B cell (primary cell): ENCODE results near the gene ABCD3. TPM values are rescaled to one million over a fixed set of nuclear protein-coding genes. Genes with fewer than 3 reads are reported as not detected.
"Not testable (repeated sequence)": the region's sequence is repeated elsewhere in the genome, so short reads cannot be mapped to it uniquely, and the experiment has no call there.

Experiments
- ATAC-seq: fragments of 200-7000 bp; cut with Tn5 transposase; one replicate; pipeline ENCODE4 v1.10.0; 2021; ENCODE audit warnings: low read depth, mild to moderate bottlenecking, moderate number of reproducible peaks, moderate library complexity
- CTCF ChIA-PET: fragments of 350-600 bp; sonication (Branson Sonifier 250); formaldehyde crosslinking; loops from one replicate; lab custom pipeline; 2021; ENCODE audit warnings: antibody characterized with exemption, inconsistent platforms; lab: Charles Lee
- POLR2A ChIA-PET: fragments of 350-600 bp; sonication (Branson Sonifier 250); formaldehyde crosslinking; loops from one replicate; lab custom pipeline; 2021; ENCODE audit warnings: antibody characterized with exemption; lab: Charles Lee
- DNase-seq: peaks from one replicate; pipeline ENCODE4 v3.0.0; 2013
- H2AFZ ChIP-seq: 2 replicates; pipeline ENCODE4 v1.6.1; 2012; ENCODE audit warnings: mild to moderate bottlenecking, low read depth, low read length; ENCODE audit not compliant: insufficient read depth, poor library complexity, severe bottlenecking
- H3K27ac ChIP-seq, 2 donors: 1 replicate in 1 of 2; 2 replicates in 1 of 2; pipeline ENCODE4 v1.5.1; 2012 to 2013; ENCODE audit warnings: low read length in 2 of 2, mild to moderate bottlenecking in 2 of 2, moderate library complexity in 1 of 2
- H3K27me3 ChIP-seq, 4 experiments: fragments of 200-600 bp in 1 of 4; sonication (generic) in 1 of 4; replicated peaks in 1 of 4; 1 replicate in 2 of 4; 2 replicates in 2 of 4; pipeline versions ENCODE4 v1.6.1 to v1.7.0; 2013 to 2016; ENCODE audit warnings: low read length in 3 of 4, mild to moderate bottlenecking in 2 of 4, mixed read lengths in 1 of 4, moderate library complexity in 1 of 4; ENCODE audit not compliant: insufficient read depth in 4 of 4, control insufficient read depth in 3 of 4; ENCODE audit errors: control extremely low read depth in 1 of 4
- H3K36me3 ChIP-seq, 2 experiments: replicated peaks in 1 of 2; 1 replicate in 1 of 2; 2 replicates in 1 of 2; pipeline versions ENCODE4 v1.6.1 to v1.7.1; 2013; ENCODE audit warnings: low read length in 1 of 2; ENCODE audit not compliant: insufficient read depth in 2 of 2, control insufficient read depth in 1 of 2; ENCODE audit errors: control extremely low read depth in 1 of 2, extremely low read depth in 1 of 2
- H3K4me1 ChIP-seq, 2 donors: fragments of 200-600 bp in 1 of 2; sonication (generic) in 1 of 2; 1 replicate in 1 of 2; 2 replicates in 1 of 2; pipeline versions ENCODE4 v1.5.1 to v1.6.1; 2013 to 2017; ENCODE audit warnings: low read length in 2 of 2; ENCODE audit not compliant: control insufficient read depth in 2 of 2, insufficient read depth in 2 of 2
- H3K4me2 ChIP-seq: replicated peaks from 2 replicates; pipeline ENCODE3; 2012; ENCODE audit warnings: mild to moderate bottlenecking, low read depth, low read length; ENCODE audit not compliant: poor library complexity, severe bottlenecking
- H3K4me3 ChIP-seq, 5 experiments: fragments of 200-600 bp in 1 of 5; sonication (generic) in 1 of 5; 1 replicate in 3 of 5; 2 replicates in 2 of 5; pipeline versions ENCODE4 v1.5.1 to v1.7.0; 2011 to 2016; ENCODE audit warnings: low read length in 4 of 5, mild to moderate bottlenecking in 4 of 5, low read depth in 2 of 5, control low read depth in 1 of 5, moderate library complexity in 1 of 5; ENCODE audit not compliant: insufficient read depth in 1 of 5; ENCODE audit errors: control extremely low read depth in 1 of 5, extremely low read depth in 1 of 5
- H3K79me2 ChIP-seq: fragments of 200-600 bp; sonication (generic); one replicate; pipeline ENCODE4 v1.6.0; 2016; ENCODE audit warnings: low read length; ENCODE audit not compliant: control insufficient read depth, insufficient read depth
- H3K9ac ChIP-seq: fragments of 200-600 bp; sonication (generic); 2 replicates; pipeline ENCODE4 v1.6.1; 2017; ENCODE audit warnings: mild to moderate bottlenecking, low read length, moderate library complexity
- H3K9me3 ChIP-seq, 3 donors: one replicate each; pipeline versions ENCODE4 v1.6.1 to v1.7.1; 2013; ENCODE audit warnings: low read length in 2 of 3; ENCODE audit not compliant: control insufficient read depth in 2 of 3, insufficient read depth in 1 of 3; ENCODE audit errors: control extremely low read depth in 1 of 3
- H4K20me1 ChIP-seq: 2 replicates; pipeline ENCODE4 v1.6.0; 2012; ENCODE audit warnings: mild to moderate bottlenecking, low read length; ENCODE audit not compliant: insufficient read depth, control insufficient read depth, poor library complexity, severe bottlenecking
- H3K27ac Mint-ChIP-seq: one replicate; pipeline ENCODE4 v1.8.0; 2021; ENCODE audit warnings: mixed read lengths
- H3K27me3 Mint-ChIP-seq: one replicate; pipeline ENCODE4 v1.8.0; 2021; ENCODE audit warnings: mixed read lengths
- H3K4me1 Mint-ChIP-seq: one replicate; pipeline ENCODE4 v1.8.0; 2021; ENCODE audit warnings: mixed read lengths
- H3K4me3 Mint-ChIP-seq: one replicate; pipeline ENCODE4 v1.8.0; 2021; ENCODE audit warnings: mixed read lengths
- H3K9me3 Mint-ChIP-seq: one replicate; pipeline ENCODE4 v1.8.0; 2022; ENCODE audit warnings: mixed read lengths; ENCODE audit not compliant: insufficient read depth
- CTCF ChIP-seq: fragments of 200-600 bp; IDR thresholded peaks from one replicate; pipeline ENCODE4 v1.8.0; 2022; ENCODE audit warnings: antibody characterized with exemption, mild to moderate bottlenecking
- EZH2 ChIP-seq: IDR thresholded peaks from 2 replicates; pipeline ENCODE4 v1.6.1; 2012; ENCODE audit warnings: borderline replicate concordance, low read depth, mild to moderate bottlenecking, moderate library complexity, low read length; ENCODE audit not compliant: insufficient read depth, poor library complexity, severe bottlenecking
- WGBS: methylation state at CpG from one replicate; pipeline ENCODE4 v1.1.5; 2013; ENCODE audit warnings: missing lambda C conversion rate; ENCODE audit not compliant: insufficient coverage; 5-methylcytosine and 5-hydroxymethylcytosine counted together
- intact Hi-C: fragments of 100-400 bp; cut with micrococcal nuclease; formaldehyde crosslinking; loops from one replicate; pipeline ENCODE4 v1.10.0; 2022
- polyA plus RNA-seq: library from polyadenylated mRNA; depleted of rRNA; stranded (reverse); fragments of >200 nt; gene quantifications from 2 replicates; pipeline ENCODE4 v1.2.3, GENCODE V29; 2012
- total RNA-seq, 2 donors: library from RNA; stranded (reverse); fragments of 120-200 nt in 1 of 2; gene quantifications; 1 replicate in 1 of 2; 2 replicates in 1 of 2; pipeline versions ENCODE4 v1.2.3 to v1.2.4, GENCODE V29; 2013 to 2022

Gene ABCD3
- total and polyA plus RNA-seq, 2 donors (not counting 1 experiment from before 2014, with no cell fraction given), result 4.0 to 19.4 TPM

GRCh38 chr1:94422115-94422820 lies 4.1 kb downstream of the ABCD3 start:
- no peak overlapping the region for H3K4me3 Mint-ChIP-seq
- no peaks in the 10 kb centered on the region for H3K9me3 Mint-ChIP-seq
- Histone ChIP-seq H3K9ac (no peak overlapping the region), H3K36me3 (no peaks in the 10 kb centered on the region), H3K4me1 (peaks cover 15 to 17% of the 10 kb centered on the region in 2 donors), H3K27ac (no peak overlapping the region), H4K20me1 (peaks cover 32% of the 10 kb centered on the region), H3K79me2 (peaks cover 88% of the 10 kb centered on the region), H3K4me2 (no peak overlapping the region), H2AFZ (no peak overlapping the region), H3K4me3 (no peak overlapping the region), H3K27me3 (no peaks in the 10 kb centered on the region), H3K9me3 (no peaks in the 10 kb centered on the region)
- 89% methylated on average over 5 of the region's 8 CpGs for WGBS
- ChIA-PET POLR2A (no interaction called here), CTCF (no interaction called here)
- ATAC-seq (no peak), DNase-seq (no peak)
- intact Hi-C loops, result no loop called here
- H3K27ac Mint-ChIP-seq, result no peak overlapping the region
- H3K4me1 Mint-ChIP-seq, result peaks cover 33% of the 10 kb centered on the region
- TF ChIP-seq EZH2 (no peak), CTCF (no peak)
- H3K27me3 Mint-ChIP-seq, result no peaks in the 10 kb centered on the region

DNA sequence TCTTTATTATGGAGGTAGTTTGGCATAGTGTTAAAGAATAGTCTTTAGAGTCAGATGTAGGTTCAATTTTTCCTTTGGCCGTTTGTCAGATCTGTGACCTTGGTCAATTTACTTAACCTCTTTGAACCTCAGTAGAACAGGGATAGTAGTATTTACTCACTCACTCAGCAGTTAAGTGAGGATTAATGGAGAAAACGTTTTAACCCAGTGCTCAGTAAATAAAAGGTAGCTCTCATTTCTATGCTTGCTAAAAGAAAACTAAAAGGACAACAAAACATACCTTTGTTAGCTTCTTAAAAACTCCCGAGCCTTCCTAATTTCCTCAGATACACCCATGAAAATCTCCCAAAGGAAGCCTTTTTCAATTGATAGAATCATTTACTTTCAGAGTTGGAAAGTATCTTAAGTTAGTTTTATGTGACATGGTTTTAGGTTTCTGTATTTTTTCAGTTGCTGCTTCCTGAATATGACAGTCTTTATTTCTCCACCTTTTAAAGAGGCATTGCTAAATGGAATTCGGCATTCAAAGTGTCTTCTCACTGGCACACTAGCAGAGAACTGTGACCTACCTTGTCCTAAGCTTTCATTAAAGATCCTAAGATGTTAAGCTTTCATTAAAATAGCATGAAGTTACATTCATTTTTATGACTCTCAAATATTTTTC lies 7.8 kb downstream of the ABCD3 start:
- peaks cover 0 to 7% (median 1%) of the 10 kb centered on the region in 3 donors for H3K9me3 ChIP-seq
- no peaks in the 10 kb centered on the region for H3K27me3 ChIP-seq
- WGBS, result 0% methylated on average over 1 of the region's 4 CpGs
- no peaks in the 10 kb centered on the region for H3K27me3 Mint-ChIP-seq
- H3K36me3 ChIP-seq, result no peaks in the 10 kb centered on the region
- no peak for DNase-seq
- no peak overlapping the region for H3K4me2 ChIP-seq
- H3K4me1 ChIP-seq, result peaks cover 2 to 3% of the 10 kb centered on the region in 2 donors
- no peak overlapping the region for H3K9ac ChIP-seq
- CTCF ChIA-PET, result interaction anchor here (1.1 kb wide), 1 partner anchor 429 kb away, joined by 3 read pairs; no protein-coding TSS in a partner anchor
- peaks cover 2% of the 10 kb centered on the region for H3K9me3 Mint-ChIP-seq
- H2AFZ ChIP-seq, result no peak overlapping the region
- H3K4me3 ChIP-seq, result no peak overlapping the region
- no peak overlapping the region for H3K27ac ChIP-seq
- TF ChIP-seq EZH2 (no peak), CTCF (no peak)
- peaks cover 32% of the 10 kb centered on the region for H3K4me1 Mint-ChIP-seq
- H4K20me1 ChIP-seq, result peaks cover 32% of the 10 kb centered on the region
- intact Hi-C loops, result no loop called here
- H3K27ac Mint-ChIP-seq, result no peak overlapping the region
- no peak for ATAC-seq
- POLR2A ChIA-PET, result interaction anchor here (0.7 kb wide), 1 partner anchor 717 kb away, joined by 5 read pairs; no protein-coding TSS in a partner anchor
- H3K79me2 ChIP-seq, result peaks cover 89% of the 10 kb centered on the region
- no peak overlapping the region for H3K4me3 Mint-ChIP-seq

DNA sequence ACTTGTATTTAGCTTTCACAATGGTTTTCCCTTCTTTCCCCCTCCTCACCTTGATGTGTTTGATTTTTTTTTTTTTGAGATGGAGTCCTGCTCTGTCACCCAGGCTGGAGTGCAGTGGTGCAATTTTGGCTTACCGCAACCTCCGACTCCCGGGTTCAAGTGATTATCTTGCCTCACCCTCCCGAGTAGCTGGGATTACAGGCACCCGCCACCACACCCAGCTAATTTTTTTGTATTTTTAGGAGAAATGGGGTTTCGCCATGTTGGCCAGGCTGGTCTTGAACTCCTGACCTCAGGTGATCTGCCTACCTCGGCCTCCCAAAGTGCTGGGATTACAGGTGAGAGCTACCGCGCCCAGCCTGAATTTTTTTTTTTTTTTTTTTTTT lies 8.3 kb downstream of the ABCD3 start:
- CTCF ChIA-PET, DNase-seq, H3K27ac ChIP-seq, H3K9me3 Mint-ChIP-seq, H3K4me3 Mint-ChIP-seq, H3K9ac ChIP-seq, H3K27ac Mint-ChIP-seq, H3K4me2 ChIP-seq, ATAC-seq, intact Hi-C loops, H2AFZ ChIP-seq, H3K4me3 ChIP-seq, H3K27me3 Mint-ChIP-seq, H3K27me3 ChIP-seq, H3K36me3 ChIP-seq, H3K4me1 ChIP-seq, H3K9me3 ChIP-seq: not testable (repeated sequence)
- POLR2A ChIA-PET, result interaction anchor here (0.7 kb wide), 1 partner anchor 718 kb away, joined by 5 read pairs; no protein-coding TSS in a partner anchor
- peaks cover 32% of the 10 kb centered on the region for H4K20me1 ChIP-seq
- H3K79me2 ChIP-seq, result peaks cover 84% of the 10 kb centered on the region
- peaks cover 32% of the 10 kb centered on the region for H3K4me1 Mint-ChIP-seq
- 100% methylated on average over 1 of the region's 9 CpGs for WGBS
